SH-SY5Y (cell line): Measurements from ENCODE around the gene SPATA31C1.

Experiments
- GATA2 ChIP-seq: IDR thresholded peaks from 2 replicates; pipeline ENCODE4 v1.6.1; 2011; ENCODE audit warnings: mild to moderate bottlenecking, low read depth, low read length
- GATA3 ChIP-seq: IDR thresholded peaks from 2 replicates; pipeline ENCODE4 v1.6.1; 2011; ENCODE audit warnings: low read depth, mild to moderate bottlenecking, low read length, moderate library complexity

GRCh38 chr9:87876708-87877107 is 41.1 kb upstream of the SPATA31C1 start:
- TF ChIP-seq GATA2 (no peak), GATA3 (no peak)
